GM12878 (cell line): Measurements from ENCODE around the gene GMPR2. TPM values are rescaled to one million over a fixed set of nuclear protein-coding genes. Genes with fewer than 3 reads are reported as not detected.
A peak's percentile ranks its signal among the peaks of the same experiment; 100 is the strongest.

Experiments
- E4F1 ChIP-seq: fragments of 450-650 bp; IDR thresholded peaks from 2 replicates; pipeline ENCODE4 v1.6.1; 2018; ENCODE audit warnings: borderline replicate concordance, mild to moderate bottlenecking; ENCODE audit not compliant: partially characterized antibody
- EP300 ChIP-seq, 2 experiments: fragments of 150-350 bp in 1 of 2; IDR thresholded peaks; 2 replicates each; pipeline ENCODE4 v1.6.1; 2011 to 2012; ENCODE audit warnings: low read depth in 2 of 2, low read length in 2 of 2, borderline replicate concordance in 1 of 2, improper control_type of control experiment in 1 of 2, inconsistent platforms in 1 of 2; ENCODE audit not compliant: control insufficient read depth in 1 of 2
- MLLT1 ChIP-seq: fragments of 450-650 bp; IDR thresholded peaks from 2 replicates; pipeline ENCODE4 v1.6.1; 2016; ENCODE audit warnings: mild to moderate bottlenecking
- NFYB ChIP-seq: IDR thresholded peaks from 2 replicates; pipeline ENCODE4 v1.6.1; 2011; ENCODE audit warnings: low read depth, mild to moderate bottlenecking, low read length, improper control_type of control experiment, moderate library complexity; ENCODE audit not compliant: insufficient read depth
- TCF3 ChIP-seq: IDR thresholded peaks from 2 replicates; pipeline ENCODE4 v1.6.1; 2012; ENCODE audit warnings: low read depth, mild to moderate bottlenecking, low read length, borderline replicate concordance; ENCODE audit not compliant: insufficient read depth
- polyA plus RNA-seq, 11 experiments: library from polyadenylated mRNA; depleted of rRNA in 4 of 11; unstranded in 6 of 11; stranded (reverse) in 5 of 11; fragments of >200 nt; fragmentation: Nextera tagmentation in 4 of 11; fragmentation: Illumina TruSeq in 1 of 11; extraction: Ambion mirVana in 4 of 11; extraction: Trizol in 1 of 11; gene quantifications; 1 replicate in 1 of 11; 2 replicates in 10 of 11; pipeline versions ENCODE4 v1.2.1 to v1.2.3, GENCODE V29; 2011 to 2016; ENCODE audit warnings: inconsistent platforms in 2 of 11, missing spikeins in 2 of 11, low read depth in 1 of 11
- total RNA-seq, 4 experiments: library from RNA; depleted of rRNA in 3 of 4; stranded (reverse); fragments of >200 nt in 3 of 4; fragmentation: Illumina TruSeq in 1 of 4; extraction: Trizol in 1 of 4; gene quantifications; 2 replicates each; pipeline versions ENCODE4 v1.2.1 to v1.2.3, GENCODE V29; 2013 to 2021

Gene GMPR2
- total and polyA plus RNA-seq, 10 of the 15 experiments (the other 5 are each of a cell fraction or from before 2014, with no cell fraction given) = 55.1 to 80.3 (median 61.5) TPM

- TF ChIP-seq EP300 (IDR thresholded peaks at IDR 0.05; ENCODE audit: borderline replicate concordance in 1 of 2, control insufficient read depth in 1 of 2, low read depth in 2 of 2, low read length in 2 of 2) (no peak), NFYB (peak; percentile 91), TCF3 (peak; percentile 66; the same call in 1 of the 2 replicates), E4F1 (peak; percentile 90), MLLT1 (no peak)
Observed at GRCh38 chr14:24212924-24213865, 19.5 kb upstream of the GMPR2 start, which contains the start of gene CHMP4A (continued).
